RWPE2 (cell line): ENCODE measurements around the gene FOXA3.

ENCODE experiments used
- ATAC-seq: fragments of 200-7000 bp; cut with Tn5 transposase; 3 replicates; pipeline ENCODE4 v1.9.1; 2021; ENCODE audit warnings: low read depth
- DNase-seq: peaks from one replicate; pipeline ENCODE4 v3.0.0-alpha.2; 2020; ENCODE audit warnings: low spot score
- H3K27ac ChIP-seq: fragments of 450-650 bp; 2 replicates; pipeline ENCODE4 v1.5.1; 2017; ENCODE audit warnings: mild to moderate bottlenecking; ENCODE audit not compliant: poor library complexity, severe bottlenecking
- H3K27me3 ChIP-seq: fragments of 250-450 bp; sonication (Bioruptor Pico); 2 replicates; pipeline ENCODE4 v1.5.1; 2021; ENCODE audit warnings: mild to moderate bottlenecking, moderate library complexity; ENCODE audit not compliant: insufficient read depth, poor library complexity, severe bottlenecking
- H3K36me3 ChIP-seq: fragments of 250-450 bp; sonication (Bioruptor Pico); 2 replicates; pipeline ENCODE4 v1.5.1; 2020; ENCODE audit warnings: low read depth, mild to moderate bottlenecking, moderate library complexity
- H3K4me1 ChIP-seq: fragments of 250-450 bp; sonication (Bioruptor Pico); 2 replicates; pipeline ENCODE4 v1.5.1; 2021; ENCODE audit warnings: mild to moderate bottlenecking, moderate library complexity; ENCODE audit not compliant: insufficient read depth, poor library complexity, severe bottlenecking
- H3K4me3 ChIP-seq: fragments of 250-450 bp; sonication (Bioruptor Pico); 2 replicates; pipeline ENCODE4 v1.5.1; 2021; ENCODE audit warnings: mild to moderate bottlenecking, moderate library complexity; ENCODE audit not compliant: severe bottlenecking
- H3K9me3 ChIP-seq: fragments of 250-450 bp; sonication (Bioruptor Pico); 2 replicates; pipeline ENCODE4 v1.5.1; 2021; ENCODE audit warnings: mild to moderate bottlenecking, moderate library complexity; ENCODE audit not compliant: severe bottlenecking
- CTCF ChIP-seq: fragments of 450-650 bp; IDR thresholded peaks from one replicate; pipeline ENCODE4 v1.5.1; 2017; ENCODE audit warnings: mild to moderate bottlenecking, moderate library complexity; ENCODE audit not compliant: poor library complexity, severe bottlenecking

FOXA3 gene

DNA sequence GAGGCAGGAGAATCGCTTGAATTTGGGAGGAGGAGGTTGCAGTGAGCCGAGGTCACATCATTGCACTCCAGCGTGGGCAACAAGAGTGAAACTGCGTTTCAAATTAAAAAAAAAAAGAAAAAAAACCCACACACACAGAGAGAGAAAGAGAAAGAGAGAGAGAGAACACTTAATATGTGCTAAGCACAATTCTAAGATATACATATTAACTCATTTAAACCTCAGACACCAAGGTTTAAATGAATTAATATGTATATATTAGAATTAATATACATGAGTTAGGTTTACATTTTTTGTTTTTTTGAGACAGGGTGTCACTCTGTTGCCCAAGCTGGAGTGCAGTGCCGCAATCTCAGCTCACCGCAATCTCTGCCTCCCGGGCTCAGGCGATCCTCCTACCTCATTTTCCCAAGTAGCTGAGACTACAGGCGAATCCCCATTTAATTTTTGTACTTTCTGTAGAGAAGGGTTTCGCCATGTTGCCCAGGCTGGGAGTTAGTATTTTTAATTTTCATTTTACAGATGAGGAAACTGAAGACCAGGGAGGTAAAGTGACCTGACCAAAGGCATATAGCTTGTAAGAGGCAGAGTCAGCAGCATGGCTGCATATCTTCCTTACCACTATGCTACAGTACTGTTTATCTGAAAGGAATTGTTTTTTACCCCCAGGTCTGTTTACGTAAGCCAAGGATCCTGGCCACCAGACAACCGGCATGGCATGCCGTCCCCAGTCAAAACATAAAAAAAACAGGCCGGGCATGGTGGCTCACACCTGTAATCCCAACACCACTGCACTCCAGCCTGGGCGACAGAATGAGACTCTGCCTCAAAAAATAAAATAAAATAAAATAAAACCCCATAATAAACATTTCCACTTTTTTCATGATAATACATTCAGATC is 3.5 kb upstream of the FOXA3 start:
- Histone ChIP-seq H3K4me3 (no peak overlapping the region), H3K27me3 (peaks cover 24% of the 10 kb centered on the region), H3K9me3 (no peaks in the 10 kb centered on the region), H3K4me1 (peaks cover 4% of the 10 kb centered on the region), H3K27ac (no peak overlapping the region), H3K36me3 (peaks cover 36% of the 10 kb centered on the region)
- TF ChIP-seq CTCF = no peak
- ATAC-seq (no peak), DNase-seq (no peak)

- peaks cover 32% of the 10 kb centered on the region for H3K36me3 ChIP-seq
- no peak for TF ChIP-seq CTCF
- H3K9me3 ChIP-seq = no peaks in the 10 kb centered on the region
- no peak for ATAC-seq
- H3K4me1 ChIP-seq = peaks cover 4% of the 10 kb centered on the region
- peak overlapping the region; percentile 73 for H3K4me3 ChIP-seq
- peaks cover 24% of the 10 kb centered on the region for H3K27me3 ChIP-seq
- H3K27ac ChIP-seq = peak overlapping the region; percentile 55
- DNase-seq = no peak
Observed at GRCh38 chr19:45862271-45862563, 1.9 kb upstream of the FOXA3 start.

- Histone ChIP-seq H3K27ac (peak within 1 kb of the TSS; percentile 55), H3K27me3 (peaks cover 24% of the 10 kb centered on the region), H3K36me3 (peaks cover 32% of the 10 kb centered on the region), H3K4me3 (peak within 1 kb of the TSS; percentile 73), H3K4me1 (peaks cover 4% of the 10 kb centered on the region), H3K9me3 (no peaks in the 10 kb centered on the region)
- peak; percentile 99 for DNase-seq
- ATAC-seq = peak; percentile 98
- TF ChIP-seq CTCF = no peak
Observed at GRCh38 chr19:45862564-45863334, 1.4 kb upstream of the FOXA3 start, which contains the start of gene SYMPK. Gene SYMPK (minus strand): TSS chr19:45863147. CDS start chr19:45854495, 8,652 bp downstream.

DNA sequence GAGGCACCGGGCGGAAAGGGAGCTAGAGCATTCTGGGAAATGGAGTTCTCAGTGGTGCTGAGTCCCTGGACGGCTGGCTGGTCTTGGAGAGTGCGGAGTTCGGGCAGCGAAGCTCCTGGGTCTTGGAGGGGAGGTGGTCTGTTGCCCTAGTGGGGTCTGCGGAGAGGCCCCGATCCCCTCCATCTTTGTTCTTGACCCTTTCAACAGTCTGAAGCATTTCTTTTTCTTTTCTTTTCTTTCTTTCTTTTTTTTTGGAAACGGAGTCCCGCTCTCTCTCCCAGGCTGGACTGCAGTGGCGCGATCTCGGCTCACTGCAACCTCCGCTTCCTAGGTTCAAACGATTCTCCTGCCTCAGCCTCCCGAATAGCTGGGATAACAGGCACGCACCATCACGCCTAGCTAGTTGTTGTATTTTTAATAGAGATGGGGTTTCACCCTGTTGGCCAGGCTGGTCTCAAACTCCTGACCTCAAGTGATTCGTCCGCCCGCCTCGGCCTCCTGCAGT is 739 bp upstream of the FOXA3 start:
- Histone ChIP-seq H3K36me3 (peaks cover 32% of the 10 kb centered on the region), H3K4me1 (peaks cover 4% of the 10 kb centered on the region), H3K9me3 (no peaks in the 10 kb centered on the region), H3K27me3 (peaks cover 24% of the 10 kb centered on the region), H3K4me3 (peak overlapping the region; percentile 73), H3K27ac (no peak overlapping the region)
- ATAC-seq = no peak
- DNase-seq = no peak
- no peak for TF ChIP-seq CTCF
